ENCODE measurements around the gene ITGAL.

The ITGAL gene

GRCh38 chr16:30472328-30472942 lies at the start of gene ITGAL:
Gene ITGAL (plus strand): TSS chr16:30472742. CDS start chr16:30472838, 96 bp downstream.
- TF ChIP-seq CTCF (IDR thresholded peaks at IDR 0.05; ENCODE audit: unreplicated experiment in 3 of 3) = no peak
- H3K4me1 Mint-ChIP-seq = no peaks in the 10 kb centered on the region
- no peaks in the 10 kb centered on the region for H3K9me3 Mint-ChIP-seq
- H3K4me3 Mint-ChIP-seq = no peak within 1 kb of the TSS
- peaks cover 8% of the 10 kb centered on the region for H3K27me3 Mint-ChIP-seq (ENCODE audit: low read depth)
- H3K27ac Mint-ChIP-seq = no peak within 1 kb of the TSS
- no peaks in the 10 kb centered on the region for H3K36me3 Mint-ChIP-seq (ENCODE audit: low read depth)

GRCh38 chr16:30428055-30428454 lies 44.5 kb upstream of the ITGAL start:
- no peak for TF ChIP-seq CTCF (IDR thresholded peaks at IDR 0.05; ENCODE audit: unreplicated experiment in 3 of 3)
- H3K27ac Mint-ChIP-seq = no peak overlapping the region
- peaks cover 30% of the 10 kb centered on the region for H3K36me3 Mint-ChIP-seq (ENCODE audit: low read depth)
- peak overlapping the region; percentile 11 to 72 (median 61) for H3K4me3 Mint-ChIP-seq
- no peaks in the 10 kb centered on the region for H3K9me3 Mint-ChIP-seq
- no peaks in the 10 kb centered on the region for H3K4me1 Mint-ChIP-seq
- H3K27me3 Mint-ChIP-seq (ENCODE audit: low read depth) = no peaks in the 10 kb centered on the region

GRCh38 chr16:30429418-30429677 lies 43.2 kb upstream of the ITGAL start:
- Mint-ChIP-seq H3K4me1 (no peaks in the 10 kb centered on the region), H3K4me3 (no peak overlapping the region), H3K27ac (peak overlapping the region; percentile 2 to 34 (median 26)), H3K36me3 (ENCODE audit: low read depth) (peaks cover 21% of the 10 kb centered on the region), H3K9me3 (no peaks in the 10 kb centered on the region), H3K27me3 (ENCODE audit: low read depth) (no peaks in the 10 kb centered on the region)
- no peak for TF ChIP-seq CTCF (IDR thresholded peaks at IDR 0.05; ENCODE audit: unreplicated experiment in 3 of 3)

GRCh38 chr16:30429678-30430427 lies 42.7 kb upstream of the ITGAL start, which contains the start of gene DCTPP1:
Gene DCTPP1 (minus strand): TSS chr16:30430030. CDS start chr16:30429980, 50 bp downstream.
- peaks cover 16% of the 10 kb centered on the region for H3K36me3 Mint-ChIP-seq (ENCODE audit: low read depth)
- H3K4me1 Mint-ChIP-seq = no peaks in the 10 kb centered on the region
- no peaks in the 10 kb centered on the region for H3K9me3 Mint-ChIP-seq
- peak; percentile 77 to 88 (median 81) for TF ChIP-seq CTCF (IDR thresholded peaks at IDR 0.05; ENCODE audit: unreplicated experiment in 3 of 3)
- no peak within 1 kb of the TSS for H3K4me3 Mint-ChIP-seq
- H3K27ac Mint-ChIP-seq = peak within 1 kb of the TSS; percentile 2 to 34 (median 26)
- H3K27me3 Mint-ChIP-seq (ENCODE audit: low read depth) = peaks cover 2% of the 10 kb centered on the region

- no peaks in the 10 kb centered on the region for H3K9me3 Mint-ChIP-seq
- peaks cover 15% of the 10 kb centered on the region for H3K36me3 Mint-ChIP-seq (ENCODE audit: low read depth)
- no peak overlapping the region for H3K27ac Mint-ChIP-seq
- no peak overlapping the region for H3K4me3 Mint-ChIP-seq
- H3K4me1 Mint-ChIP-seq = no peaks in the 10 kb centered on the region
- peaks cover 4% of the 10 kb centered on the region for H3K27me3 Mint-ChIP-seq (ENCODE audit: low read depth)
- peak in 1 of 3 experiments; percentile 54 for TF ChIP-seq CTCF (IDR thresholded peaks at IDR 0.05; ENCODE audit: unreplicated experiment in 3 of 3)
These were observed 42.0 kb upstream of the ITGAL start for GRCh38 chr16:30430428-30430970.

All from nephron (organoid).